Calu3 (cell line): ENCODE results near the gene TMEM127. TPM values are rescaled to one million over a fixed set of nuclear protein-coding genes. Genes with fewer than 3 reads are reported as not detected.

Experiments used
- BruUV-seq: library from RNA; stranded (reverse); fragments of 400-500 nt; replicated peaks from 2 replicates; lab custom pipeline; 2021; lab: Mats Ljungman, UMichigan
- CTCF ChIA-PET: fragments of 300-600 bp; sonication (Branson Sonifier 250); formaldehyde crosslinking; loops from one replicate; lab custom pipeline; 2022; ENCODE audit warnings: antibody characterized with exemption; lab: Charles Lee
- DNase-seq: peaks from one replicate; pipeline ENCODE4 v3.0.0; 2022
- H3K27ac Mint-ChIP-seq: one replicate; pipeline ENCODE4 v1.8.0; 2022; ENCODE audit warnings: mixed read lengths; ENCODE audit not compliant: unreplicated experiment
- H3K27me3 Mint-ChIP-seq: one replicate; pipeline ENCODE4 v1.8.0; 2022; ENCODE audit warnings: mixed read lengths; ENCODE audit not compliant: unreplicated experiment
- H3K36me3 Mint-ChIP-seq: one replicate; pipeline ENCODE4 v1.8.0; 2022; ENCODE audit warnings: mild to moderate bottlenecking, moderate library complexity, mixed read lengths; ENCODE audit not compliant: insufficient read depth, unreplicated experiment
- H3K4me1 Mint-ChIP-seq: one replicate; pipeline ENCODE4 v1.8.0; 2022; ENCODE audit warnings: mild to moderate bottlenecking, low read depth, mixed read lengths; ENCODE audit not compliant: unreplicated experiment
- H3K4me3 Mint-ChIP-seq: one replicate; pipeline ENCODE4 v1.8.0; 2022; ENCODE audit warnings: mild to moderate bottlenecking, low read depth, moderate library complexity, mixed read lengths; ENCODE audit not compliant: unreplicated experiment
- H3K9me3 Mint-ChIP-seq: one replicate; pipeline ENCODE4 v1.8.0; 2022; ENCODE audit warnings: low read depth, mixed read lengths; ENCODE audit not compliant: unreplicated experiment
- intact Hi-C: fragments of 100-400 bp; cut with micrococcal nuclease; formaldehyde crosslinking; loops from one replicate; pipeline ENCODE4 v1.10.0; 2022; ENCODE audit not compliant: unreplicated experiment
- total RNA-seq: library from RNA; stranded (reverse); gene quantifications from 2 replicates; pipeline ENCODE4 v1.2.3, GENCODE V29; 2022
- TF ChIP-seq, protein P1 (sequence below): fragments of 200-600 bp; IDR thresholded peaks from one replicate; pipeline ENCODE4 v1.8.0; 2022; ENCODE audit warnings: antibody characterized with exemption; ENCODE audit not compliant: unreplicated experiment

Gene TMEM127
- total RNA-seq, 1 experiment from 2014 or later, result 50.7 TPM

DNA sequence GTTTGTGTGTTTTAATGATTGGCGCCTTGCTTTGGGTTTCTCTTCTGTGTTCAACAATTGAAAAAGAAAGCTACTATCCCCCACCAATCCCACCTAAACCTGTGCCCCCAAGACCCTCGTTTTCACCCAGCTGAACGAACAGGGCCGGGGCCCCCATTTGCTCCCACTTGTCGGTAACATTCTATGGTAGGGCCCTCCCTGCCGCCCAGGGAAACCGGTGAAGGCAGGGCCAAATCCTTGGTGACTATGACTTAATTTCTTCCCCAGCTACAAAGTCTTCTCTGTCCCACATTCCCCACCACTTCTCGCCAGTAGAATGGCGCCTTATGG is 40.1 kb upstream of the TMEM127 start:
- H3K27ac Mint-ChIP-seq, result peak overlapping the region; percentile 94
- BruUV-seq, result TSS peak; percentile 88
- H3K36me3 Mint-ChIP-seq, result peaks cover 48% of the 10 kb centered on the region
- H3K9me3 Mint-ChIP-seq, result no peaks in the 10 kb centered on the region
- peaks cover 22% of the 10 kb centered on the region for H3K4me1 Mint-ChIP-seq
- intact Hi-C loops, result no loop called here
- peak overlapping the region; percentile 98 for H3K4me3 Mint-ChIP-seq
- TF ChIP-seq, protein P1, sequence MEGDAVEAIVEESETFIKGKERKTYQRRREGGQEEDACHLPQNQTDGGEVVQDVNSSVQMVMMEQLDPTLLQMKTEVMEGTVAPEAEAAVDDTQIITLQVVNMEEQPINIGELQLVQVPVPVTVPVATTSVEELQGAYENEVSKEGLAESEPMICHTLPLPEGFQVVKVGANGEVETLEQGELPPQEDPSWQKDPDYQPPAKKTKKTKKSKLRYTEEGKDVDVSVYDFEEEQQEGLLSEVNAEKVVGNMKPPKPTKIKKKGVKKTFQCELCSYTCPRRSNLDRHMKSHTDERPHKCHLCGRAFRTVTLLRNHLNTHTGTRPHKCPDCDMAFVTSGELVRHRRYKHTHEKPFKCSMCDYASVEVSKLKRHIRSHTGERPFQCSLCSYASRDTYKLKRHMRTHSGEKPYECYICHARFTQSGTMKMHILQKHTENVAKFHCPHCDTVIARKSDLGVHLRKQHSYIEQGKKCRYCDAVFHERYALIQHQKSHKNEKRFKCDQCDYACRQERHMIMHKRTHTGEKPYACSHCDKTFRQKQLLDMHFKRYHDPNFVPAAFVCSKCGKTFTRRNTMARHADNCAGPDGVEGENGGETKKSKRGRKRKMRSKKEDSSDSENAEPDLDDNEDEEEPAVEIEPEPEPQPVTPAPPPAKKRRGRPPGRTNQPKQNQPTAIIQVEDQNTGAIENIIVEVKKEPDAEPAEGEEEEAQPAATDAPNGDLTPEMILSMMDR, result no peak
- CTCF ChIA-PET, result no interaction called here
- no peaks in the 10 kb centered on the region for H3K27me3 Mint-ChIP-seq
- no peak for DNase-seq

DNA sequence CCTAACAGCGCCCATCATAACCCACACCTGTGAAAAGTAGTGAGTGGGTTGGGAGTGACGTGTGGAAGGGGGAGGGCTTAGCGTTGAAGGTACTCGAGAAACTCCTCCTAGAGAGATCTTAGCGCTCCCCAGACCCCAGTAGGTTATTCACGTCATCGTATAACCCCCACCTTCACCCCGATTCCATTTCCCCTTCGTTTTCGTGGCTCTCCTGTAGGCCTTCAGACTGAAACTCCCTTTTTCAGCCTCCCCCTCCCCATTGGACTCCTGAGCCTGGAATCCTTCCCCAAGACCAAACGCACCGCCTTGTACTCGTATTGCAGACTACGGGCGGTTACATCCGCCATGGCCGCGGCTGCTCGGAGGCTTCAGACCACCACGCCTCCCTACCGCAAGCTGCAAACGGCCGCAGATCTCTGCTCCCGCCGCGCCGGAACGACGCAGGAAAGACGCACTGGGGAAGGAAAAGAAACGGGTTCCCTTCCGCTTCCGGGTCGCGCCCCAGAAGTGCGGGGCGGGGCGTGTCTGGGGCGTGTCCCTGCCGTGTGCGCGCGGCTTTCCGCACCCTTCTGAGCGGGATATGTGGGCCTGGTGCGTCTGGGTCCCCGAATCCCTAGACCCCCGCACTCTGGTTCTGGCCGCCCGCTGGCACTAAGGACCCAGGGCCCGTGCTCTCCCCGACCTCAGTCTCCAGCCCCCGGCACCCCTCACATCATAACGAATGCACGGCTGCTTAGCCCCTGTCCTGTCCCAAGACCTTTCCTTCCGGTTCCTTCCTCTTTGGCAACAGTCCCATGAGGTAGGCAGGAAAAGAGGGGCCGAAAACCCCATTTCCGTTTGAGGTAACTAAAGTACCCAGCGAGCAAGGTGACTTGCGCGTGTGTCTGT is 39.5 kb upstream of the TMEM127 start, which contains the start of gene SNRNP200:
SNRNP200 (minus strand) TSS at position 456 of the 888 bp plus-strand sequence; CDS start at position 347, 109 bp downstream.
- CTCF ChIA-PET, result interaction anchor here (0.6 kb wide), 1 partner anchor 1379 kb away, joined by 3 read pairs; no protein-coding TSS in a partner anchor
- Mint-ChIP-seq H3K9me3 (no peaks in the 10 kb centered on the region), H3K27ac (peak within 1 kb of the TSS; percentile 94), H3K36me3 (peaks cover 49% of the 10 kb centered on the region), H3K4me3 (peak within 1 kb of the TSS; percentile 98), H3K27me3 (no peaks in the 10 kb centered on the region), H3K4me1 (peaks cover 22% of the 10 kb centered on the region)
- intact Hi-C loops, result no loop called here
- TF ChIP-seq, protein P1, result no peak
- BruUV-seq, result no TSS peak
- DNase-seq, result peak; percentile 88

DNA sequence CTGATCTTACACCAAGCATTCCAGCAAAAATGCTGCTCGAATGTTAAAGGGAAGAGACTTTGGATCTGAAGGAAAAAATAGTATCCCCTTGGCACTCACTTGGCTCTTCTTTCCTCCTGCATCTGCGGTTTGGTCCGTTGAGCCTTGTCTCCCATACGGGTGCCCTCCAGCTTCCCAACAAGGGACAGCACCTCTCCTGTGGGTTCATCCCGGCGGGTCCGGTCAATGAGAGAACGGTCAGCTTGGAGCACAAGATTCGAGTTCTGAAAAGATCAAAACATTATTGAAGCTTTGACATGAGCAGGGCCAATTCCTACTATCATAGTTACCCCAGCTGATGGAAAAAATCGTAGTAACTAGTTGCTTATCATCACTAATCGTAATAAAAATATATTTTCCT is 38.8 kb upstream of the TMEM127 start:
- no peak for DNase-seq
- no TSS peak for BruUV-seq
- peak overlapping the region; percentile 98 for H3K4me3 Mint-ChIP-seq
- H3K9me3 Mint-ChIP-seq, result no peaks in the 10 kb centered on the region
- peak overlapping the region; percentile 94 for H3K27ac Mint-ChIP-seq
- CTCF ChIA-PET, result interaction anchor here (0.6 kb wide), 1 partner anchor 1380 kb away, joined by 3 read pairs; no protein-coding TSS in a partner anchor
- H3K36me3 Mint-ChIP-seq, result peaks cover 49% of the 10 kb centered on the region
- no peaks in the 10 kb centered on the region for H3K27me3 Mint-ChIP-seq
- intact Hi-C loops, result no loop called here
- TF ChIP-seq, protein P1, result no peak
- peaks cover 22% of the 10 kb centered on the region for H3K4me1 Mint-ChIP-seq

DNA sequence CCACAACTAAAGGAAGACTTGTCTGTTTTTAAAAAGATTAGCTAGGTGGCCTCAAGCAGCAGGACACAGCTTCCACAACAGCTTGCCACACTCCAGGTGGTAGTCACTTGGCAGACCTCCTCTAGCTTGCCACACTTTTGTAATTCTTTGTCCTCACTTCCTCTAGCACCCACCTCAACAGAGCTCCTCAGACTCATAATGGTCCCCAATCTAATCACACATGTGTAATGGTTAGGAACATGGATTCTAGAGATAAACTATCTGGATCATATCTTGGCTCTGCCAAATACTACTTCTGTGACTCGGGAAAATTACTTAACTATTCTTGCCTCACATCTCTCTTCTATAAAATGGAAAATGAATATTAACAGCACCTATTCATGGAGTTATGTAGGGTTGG is 36.1 kb upstream of the TMEM127 start:
- peaks cover 59% of the 10 kb centered on the region for H3K36me3 Mint-ChIP-seq
- intact Hi-C loops, result no loop called here
- no TSS peak for BruUV-seq
- no peak for DNase-seq
- no peak overlapping the region for H3K4me3 Mint-ChIP-seq
- H3K27ac Mint-ChIP-seq, result no peak overlapping the region
- TF ChIP-seq, protein P1, result no peak
- peaks cover 21% of the 10 kb centered on the region for H3K4me1 Mint-ChIP-seq
- no peaks in the 10 kb centered on the region for H3K9me3 Mint-ChIP-seq
- CTCF ChIA-PET, result no interaction called here
- H3K27me3 Mint-ChIP-seq, result no peaks in the 10 kb centered on the region
